DMS53 treated with DMSO at 0.1 percent for 48 hours (cell line): Measurements from ENCODE around the gene P2RX6.
"Not testable (repeated sequence)": the region's sequence is repeated elsewhere in the genome, so short reads cannot be mapped to it uniquely, and the experiment has no call there.

ENCODE experiments used
- DNase-seq: peaks from one replicate; lab custom pipeline; 2025; ENCODE audit not compliant: unreplicated experiment; lab: John Stamatoyannopoulos, UW

Gene P2RX6

DNA sequence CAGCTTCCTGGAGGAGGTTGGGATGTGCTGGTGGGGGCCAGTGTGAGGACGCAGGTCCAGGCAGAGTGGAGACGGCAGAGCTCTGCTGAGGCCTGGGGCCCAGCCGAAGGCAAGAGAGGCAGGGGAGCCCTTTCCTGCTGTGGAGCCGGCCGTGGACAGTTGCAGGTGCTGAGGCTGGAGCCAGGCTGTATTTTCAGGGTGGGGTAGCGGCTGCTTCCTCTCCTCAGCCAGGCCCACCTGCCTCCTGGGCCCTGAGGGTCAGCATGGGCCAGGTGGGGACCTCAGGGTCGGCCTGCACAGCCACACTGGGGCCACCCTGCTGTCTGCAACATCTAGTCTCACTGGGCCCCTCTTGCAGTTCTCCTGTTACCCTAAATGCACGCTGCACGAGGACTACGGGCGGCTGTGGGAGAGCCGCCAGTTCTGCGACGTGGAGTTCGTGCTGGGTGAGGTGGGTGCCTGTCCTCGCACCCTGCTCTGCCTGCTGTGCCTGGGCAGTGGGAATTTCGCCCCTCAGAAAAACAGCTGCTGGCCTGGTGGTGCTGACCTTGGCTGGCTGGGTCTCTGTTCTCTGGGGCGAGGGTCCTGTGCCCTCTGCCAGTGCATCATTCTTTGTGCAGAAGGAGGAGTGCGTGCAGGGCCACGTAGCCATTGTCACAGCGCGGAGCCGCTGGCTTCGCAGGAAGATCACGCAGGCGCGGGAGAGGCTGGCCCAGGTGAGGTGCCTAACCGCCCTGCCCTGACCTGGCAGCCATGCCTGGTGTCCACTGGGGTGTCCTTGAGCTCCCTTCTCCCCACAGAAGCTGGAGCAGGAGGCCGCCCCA lies 21.4 kb upstream of the P2RX6 start:
- no peak for DNase-seq

DNA sequence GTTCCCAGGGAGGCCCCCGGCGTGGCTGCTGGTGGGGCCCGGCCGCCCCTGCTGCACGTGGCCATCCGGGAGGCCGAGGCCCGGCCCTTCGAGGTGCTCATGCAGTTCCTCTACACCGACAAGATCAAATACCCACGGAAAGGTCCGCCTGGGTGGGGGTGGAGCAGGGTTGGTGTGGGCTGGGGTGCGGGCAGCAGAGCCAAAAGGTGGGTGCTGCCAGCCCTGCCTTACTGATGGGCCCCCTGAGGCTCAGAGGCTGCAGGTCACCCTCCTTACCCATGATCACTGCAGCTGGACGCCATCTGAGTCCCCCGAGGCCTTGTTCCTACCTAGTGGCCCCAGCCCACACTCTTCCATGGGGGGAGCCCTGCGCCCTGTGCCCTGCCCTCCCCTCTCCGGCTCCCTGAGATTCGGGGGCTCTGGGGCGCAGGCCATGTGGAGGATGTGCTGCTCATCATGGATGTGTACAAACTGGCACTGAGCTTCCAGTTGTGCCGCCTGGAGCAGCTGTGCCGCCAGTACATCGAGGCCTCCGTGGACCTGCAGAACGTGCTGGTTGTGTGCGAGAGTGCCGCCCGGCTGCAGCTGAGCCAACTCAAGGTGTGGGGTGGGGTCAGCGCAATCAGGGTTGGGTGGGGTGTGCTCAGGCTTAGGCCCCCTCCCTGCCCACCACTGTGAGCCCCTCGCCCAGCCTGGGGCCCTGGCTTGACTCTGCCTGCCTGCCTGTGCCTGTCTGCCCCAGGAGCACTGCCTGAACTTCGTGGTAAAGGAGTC lies 20.6 kb upstream of the P2RX6 start:
- DNase-seq: no peak

DNA sequence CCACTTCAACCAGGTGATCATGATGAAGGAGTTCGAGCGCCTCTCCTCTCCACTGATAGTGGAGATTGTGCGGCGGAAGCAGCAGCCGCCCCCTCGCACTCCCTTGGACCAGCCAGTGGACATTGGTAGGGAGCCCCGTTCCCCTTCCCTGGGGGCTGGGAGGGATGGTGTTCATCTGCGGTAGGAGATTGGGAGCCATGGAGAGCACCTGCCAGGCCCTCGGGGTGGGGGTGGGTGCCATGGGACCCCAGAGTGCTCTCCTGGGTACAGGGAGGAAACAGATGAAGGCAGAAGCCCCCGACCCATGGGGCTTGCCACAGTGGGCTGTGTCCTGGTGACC lies 20.1 kb upstream of the P2RX6 start:
- no peak for DNase-seq

DNA sequence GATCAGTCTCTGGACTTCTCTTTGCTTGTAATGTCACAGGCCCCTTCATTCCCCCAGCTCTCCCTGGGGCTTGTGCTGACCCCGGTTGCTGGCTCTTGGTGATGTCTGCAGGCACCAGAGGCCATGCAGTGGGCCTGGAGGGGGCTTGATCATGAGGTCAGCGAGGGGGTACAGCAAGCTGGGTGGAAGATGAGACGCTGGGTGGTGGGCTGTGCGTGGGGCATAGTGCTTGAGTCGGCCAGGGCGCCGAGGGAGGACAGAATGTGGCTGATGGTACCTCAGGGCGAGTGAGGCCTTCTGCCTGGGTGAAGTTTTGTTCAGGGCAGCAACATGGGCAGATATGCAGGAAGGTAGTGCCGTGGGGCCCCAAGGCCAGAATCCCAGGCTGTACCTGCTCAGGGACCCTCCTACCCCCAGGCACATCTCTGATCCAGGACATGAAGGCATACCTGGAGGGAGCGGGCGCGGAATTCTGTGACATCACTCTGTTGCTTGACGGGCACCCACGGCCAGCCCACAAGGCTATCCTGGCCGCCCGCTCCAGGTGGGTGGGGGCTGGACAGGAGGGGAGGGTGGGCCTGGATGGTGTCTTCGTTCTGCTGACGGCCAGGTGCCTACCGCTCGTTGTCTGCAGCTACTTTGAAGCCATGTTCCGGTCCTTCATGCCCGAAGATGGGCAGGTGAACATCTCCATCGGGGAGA lies 19.5 kb upstream of the P2RX6 start:
- DNase-seq: no peak

DNA sequence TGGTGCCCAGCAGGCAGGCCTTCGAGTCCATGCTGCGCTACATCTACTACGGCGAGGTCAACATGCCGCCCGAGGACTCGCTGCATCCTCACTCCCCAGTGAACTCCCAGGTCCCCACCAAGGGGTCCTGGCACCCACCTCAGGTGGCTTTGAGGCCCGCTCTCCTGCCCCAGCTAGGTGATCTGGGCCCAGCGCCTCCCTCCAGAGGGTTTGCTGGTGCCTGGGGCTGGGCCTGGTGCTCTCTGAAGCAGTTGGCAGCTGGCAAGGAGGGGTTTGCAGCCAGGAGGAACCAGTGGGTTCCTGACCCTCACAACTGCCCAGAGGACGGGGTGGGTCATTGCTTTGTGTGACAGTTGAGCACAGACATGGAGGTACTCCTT lies 18.9 kb upstream of the P2RX6 start:
- no peak for DNase-seq

DNA sequence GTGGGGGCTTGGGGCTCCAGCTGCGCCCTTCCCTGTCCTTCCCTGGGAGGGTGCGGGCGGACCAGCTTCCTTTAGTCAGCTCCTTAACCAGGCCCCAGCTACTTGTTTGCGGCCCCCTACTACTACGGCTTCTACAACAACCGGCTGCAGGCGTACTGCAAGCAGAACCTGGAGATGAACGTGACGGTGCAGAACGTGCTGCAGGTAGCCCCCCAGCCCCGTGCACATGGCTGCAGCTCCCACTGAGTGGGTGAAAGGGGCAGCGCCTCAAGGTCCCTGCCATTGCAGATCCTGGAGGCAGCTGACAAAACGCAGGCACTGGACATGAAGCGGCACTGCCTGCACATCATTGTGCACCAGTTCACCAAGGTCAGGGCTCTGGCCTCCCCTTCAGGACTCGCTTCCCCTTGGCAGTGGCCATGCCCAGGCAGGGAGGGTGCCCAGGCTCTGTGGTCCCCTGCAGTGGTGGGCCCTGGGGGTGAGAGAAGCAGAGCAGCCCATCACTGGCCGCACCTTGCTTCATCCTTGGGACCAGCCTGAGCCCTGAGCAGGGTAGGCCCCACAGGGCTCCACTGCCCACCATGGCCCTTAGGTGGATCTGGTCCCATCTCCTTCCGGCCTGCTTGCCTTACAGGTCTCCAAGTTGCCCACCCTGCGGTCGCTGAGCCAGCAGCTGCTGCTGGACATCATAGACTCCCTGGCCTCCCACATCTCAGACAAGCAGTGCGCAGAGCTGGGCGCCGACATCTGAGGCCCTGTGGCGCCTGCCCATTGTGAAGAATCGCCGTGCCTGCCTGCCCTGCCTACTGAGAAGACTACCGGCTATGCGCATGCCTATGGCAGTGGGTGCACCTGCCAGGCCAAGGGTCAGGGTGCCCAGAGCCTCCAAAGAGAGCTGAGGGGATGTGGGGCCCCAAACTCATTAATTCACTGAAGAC lies 18.1 kb upstream of the P2RX6 start:
- DNase-seq: no peak

DNA sequence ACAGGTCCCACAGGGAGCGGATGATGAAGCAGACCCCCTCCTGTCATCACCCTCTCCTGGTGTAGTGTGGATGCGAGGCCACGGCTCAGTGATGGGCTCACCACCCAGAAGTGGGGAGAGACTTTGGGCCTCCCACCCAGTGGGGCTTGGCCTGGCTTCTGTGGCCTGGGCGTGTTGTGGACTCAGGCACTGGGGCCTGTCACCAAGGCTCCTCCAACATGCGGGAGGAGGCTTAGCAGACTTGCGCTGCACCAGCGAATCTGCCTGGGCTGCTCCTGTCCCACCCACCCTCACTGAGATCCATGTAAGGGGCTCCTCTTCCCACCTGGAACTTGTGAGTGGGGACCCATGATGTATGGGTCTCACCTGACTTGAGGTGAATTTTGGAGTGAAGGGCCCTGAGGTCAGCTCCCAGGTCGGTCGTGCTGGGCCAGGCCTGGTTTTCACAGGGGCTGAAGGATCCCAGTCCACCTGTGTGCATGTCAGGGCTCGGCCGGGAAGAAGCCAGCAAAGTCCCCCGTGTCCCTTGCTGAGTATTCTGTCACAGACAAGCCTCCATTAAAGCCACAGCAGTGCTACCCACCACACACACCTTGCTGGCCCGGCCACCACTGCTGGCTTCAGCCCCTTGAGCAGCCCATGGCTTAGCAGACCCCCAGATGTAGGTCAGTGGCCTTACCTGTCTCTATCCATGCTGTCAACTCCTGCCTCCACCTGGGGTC lies 17.3 kb upstream of the P2RX6 start:
- DNase-seq: no peak

DNA sequence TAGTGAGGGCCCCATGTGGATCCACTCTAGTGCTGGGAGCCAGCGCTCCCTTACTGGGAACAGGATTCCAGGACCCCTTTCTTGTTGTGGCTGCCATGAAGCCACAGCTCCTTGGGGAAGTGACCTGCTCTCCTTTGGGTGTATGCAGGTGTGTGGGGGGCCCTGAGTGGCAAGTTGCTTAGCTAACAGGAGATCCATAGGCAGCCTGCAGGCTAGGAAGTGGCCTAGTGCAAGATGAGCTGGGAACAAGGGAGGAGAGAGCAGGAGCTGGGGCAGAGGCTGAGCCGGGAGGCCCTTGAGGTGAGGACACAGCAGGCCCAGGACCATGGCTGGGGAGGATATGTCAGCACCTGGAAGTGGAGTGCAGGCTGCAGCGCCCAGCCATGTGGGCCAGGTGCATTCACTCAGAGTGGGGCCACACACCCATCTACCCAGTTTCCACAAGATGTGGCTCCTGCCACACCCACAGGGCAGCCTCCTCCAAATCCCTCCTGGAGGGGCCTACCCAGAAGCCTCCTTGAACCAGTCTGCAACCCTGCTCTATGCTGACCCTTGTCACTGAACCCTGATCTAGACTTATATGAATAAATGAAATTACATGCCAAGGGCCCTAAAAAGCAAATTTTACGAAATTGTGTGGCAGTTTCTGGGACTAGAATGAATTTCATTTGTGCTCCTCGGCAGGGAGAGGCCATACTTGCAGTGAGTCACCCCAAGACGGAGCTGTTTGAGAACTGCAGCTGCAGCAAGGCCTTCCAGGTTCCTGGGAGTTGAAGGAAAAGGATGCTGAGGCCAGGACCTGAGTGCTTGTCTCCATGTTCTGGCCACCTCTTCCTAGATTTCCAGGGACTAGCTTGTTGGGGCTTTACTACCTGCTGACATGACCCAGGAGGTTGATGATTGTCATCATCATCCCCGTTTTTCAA lies 16.3 kb upstream of the P2RX6 start:
- no peak for DNase-seq

DNA sequence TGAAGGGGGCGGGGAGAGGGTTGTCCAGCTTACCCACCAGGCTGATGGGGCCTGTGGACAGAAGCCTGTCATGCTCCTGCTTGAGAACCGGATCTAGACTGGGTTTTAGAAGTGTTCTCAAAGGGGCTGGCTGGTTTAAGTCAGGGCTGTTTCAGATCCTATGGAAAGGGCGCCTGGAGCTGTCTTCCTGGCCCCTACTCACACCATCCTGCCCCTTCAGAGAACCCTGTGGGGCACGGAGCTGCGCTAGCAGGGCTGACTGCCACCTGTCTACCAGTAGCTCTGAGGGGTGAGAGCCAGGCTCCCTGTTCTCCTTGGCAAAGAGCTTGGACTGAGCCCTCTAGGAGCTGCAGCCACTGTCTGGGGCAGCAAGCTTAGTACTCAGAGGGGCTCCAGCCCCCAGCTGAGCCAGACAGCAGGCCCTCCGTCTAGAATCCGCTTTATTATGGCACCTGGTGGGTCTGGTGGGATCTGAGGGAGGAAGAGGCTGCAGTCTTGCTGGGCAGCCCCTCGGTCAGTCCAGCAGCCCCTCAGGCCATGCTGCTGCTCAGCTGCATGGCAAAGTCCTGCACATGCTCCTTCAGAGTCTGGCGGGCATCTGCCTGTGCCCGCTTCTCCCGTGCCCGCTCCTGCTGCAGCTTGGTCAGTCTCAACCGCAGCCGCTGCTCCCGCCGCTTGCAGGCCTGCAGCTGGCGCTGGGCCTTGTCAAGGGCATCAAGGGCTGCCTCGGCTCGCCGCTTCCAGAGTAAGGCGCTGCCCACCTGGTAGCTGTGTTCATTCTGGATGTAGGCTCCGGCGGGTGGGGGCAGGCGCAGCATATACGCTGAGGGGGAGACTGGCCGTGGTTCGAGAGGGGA lies 15.4 kb upstream of the P2RX6 start:
- no peak for DNase-seq

DNA sequence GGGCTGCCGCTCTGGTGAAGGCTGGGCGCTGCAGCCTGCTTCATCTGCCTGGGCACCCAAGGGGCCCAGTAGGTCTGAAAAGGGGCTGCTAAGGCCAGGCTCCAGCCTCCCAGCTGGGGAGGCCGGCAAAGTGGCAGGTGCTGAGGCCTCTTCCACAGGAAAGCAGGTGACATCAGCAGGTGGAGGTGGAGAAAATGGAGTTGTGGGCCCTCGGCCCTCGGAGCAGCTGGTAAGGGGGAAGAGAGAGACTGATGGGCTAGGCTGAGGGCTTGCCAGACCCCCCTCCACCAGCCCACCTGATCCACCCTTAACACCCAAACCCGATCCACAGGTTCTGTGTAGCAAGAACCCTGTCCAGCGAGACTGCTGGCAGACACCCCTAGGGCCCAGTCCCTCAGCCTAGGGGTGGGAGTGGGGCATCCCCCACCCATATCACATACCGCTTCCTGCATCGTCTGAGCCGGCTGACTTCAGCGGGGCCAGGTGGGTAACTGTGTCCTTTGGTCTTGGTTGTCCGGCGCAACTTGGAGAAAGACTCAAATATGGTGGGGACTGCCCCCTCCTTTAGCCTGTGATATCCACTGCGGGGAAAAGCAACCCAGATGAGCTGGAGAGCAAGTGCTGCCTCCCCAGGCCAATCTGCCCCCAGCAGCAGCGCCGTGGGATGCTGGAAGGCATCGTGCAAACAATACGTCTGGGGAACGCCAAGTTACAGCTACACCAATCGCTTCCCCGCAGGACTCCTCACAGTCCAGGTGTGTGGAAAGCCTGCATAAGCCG lies 14.6 kb upstream of the P2RX6 start:
- no peak for DNase-seq

DNA sequence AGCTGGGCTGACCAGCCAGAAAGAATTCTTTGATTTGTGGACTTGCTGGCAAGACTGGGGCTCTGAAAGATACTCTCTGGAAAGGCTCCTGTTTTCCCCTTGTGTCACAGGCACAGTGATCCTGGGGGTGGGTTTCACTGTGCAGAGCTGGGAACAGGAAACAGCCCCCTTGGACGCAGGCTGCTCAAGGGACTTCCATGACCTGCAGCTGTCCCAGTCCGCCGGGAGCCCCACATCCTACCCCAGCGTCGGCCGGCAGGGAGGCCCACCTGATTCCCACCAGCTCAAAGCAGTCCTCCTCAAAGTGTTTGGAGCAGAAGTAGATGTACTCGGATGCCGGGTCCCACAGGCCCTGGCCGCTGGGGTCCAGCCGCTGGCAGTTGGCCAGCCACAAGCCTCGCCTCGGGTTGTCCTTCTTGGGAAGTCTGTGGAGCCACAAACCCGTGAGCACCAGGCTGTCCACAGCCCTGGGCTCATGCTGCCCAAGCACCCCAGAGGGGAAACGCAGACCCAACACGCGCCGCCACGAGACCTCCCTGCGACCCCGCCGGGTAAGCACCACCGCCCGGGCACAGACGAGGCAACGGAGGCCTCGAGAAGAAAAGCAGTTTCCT lies 13.9 kb upstream of the P2RX6 start:
- DNase-seq: no peak

DNA sequence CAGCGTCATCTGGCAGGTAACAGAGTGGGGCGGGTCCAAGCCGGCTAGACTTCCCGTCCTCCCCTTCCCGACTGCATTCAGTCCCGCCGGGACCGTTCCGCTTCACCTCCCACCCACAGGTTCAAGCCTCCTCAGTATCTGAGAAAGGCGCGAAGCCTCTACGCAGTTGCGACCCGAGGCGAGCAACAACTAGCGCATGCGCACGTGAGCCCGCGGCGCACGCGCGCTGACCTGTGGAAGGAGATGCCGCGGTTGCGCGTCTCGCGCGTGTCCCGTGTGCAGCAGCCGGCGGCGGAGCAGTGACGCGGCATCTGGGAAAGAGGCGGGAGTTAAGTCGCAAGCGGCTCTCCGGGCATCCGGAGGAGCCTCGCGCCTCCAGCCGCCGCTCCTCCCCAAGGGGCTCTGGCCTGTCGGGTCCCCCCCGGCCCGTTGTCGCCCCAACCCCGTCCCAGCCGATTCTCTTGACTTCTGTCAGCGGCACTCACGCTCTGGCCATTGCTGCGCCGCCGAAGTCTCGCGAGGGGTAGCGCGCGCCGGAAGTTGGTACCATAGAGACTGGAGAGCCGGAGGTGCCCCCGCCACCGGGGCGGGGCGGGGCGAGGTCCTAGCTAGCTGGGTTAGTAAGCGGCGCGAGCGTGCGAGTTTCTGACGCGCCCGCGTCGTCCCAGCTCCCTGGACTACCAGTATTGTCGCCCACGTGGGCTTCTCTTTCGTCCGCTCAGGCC lies 13.2 kb upstream of the P2RX6 start, which contains the start of gene THAP7:
THAP7 (minus strand) TSS at position 518 of the 725 bp plus-strand sequence; CDS start at position 311, 207 bp downstream.
- DNase-seq: peak; percentile 60

DNA sequence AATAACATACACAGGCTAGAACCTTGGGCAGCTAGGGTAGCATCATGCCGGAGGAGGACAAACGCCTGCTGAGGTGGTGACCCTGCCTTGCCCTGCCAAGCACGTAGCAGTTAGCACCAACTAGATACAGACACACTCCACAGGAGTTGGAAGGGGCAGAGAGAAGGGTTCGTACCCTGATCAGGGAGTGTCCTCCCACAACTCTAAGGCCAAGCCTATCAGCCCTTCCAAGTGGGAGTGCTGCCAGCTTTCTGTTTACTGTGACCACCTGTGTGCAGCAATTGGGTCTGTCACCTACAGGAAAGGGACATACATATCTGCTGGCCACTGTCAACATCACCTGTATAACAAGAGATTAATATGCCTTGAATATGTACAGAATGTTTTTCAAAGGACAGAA lies 11.2 kb upstream of the P2RX6 start:
- DNase-seq: no peak

DNA sequence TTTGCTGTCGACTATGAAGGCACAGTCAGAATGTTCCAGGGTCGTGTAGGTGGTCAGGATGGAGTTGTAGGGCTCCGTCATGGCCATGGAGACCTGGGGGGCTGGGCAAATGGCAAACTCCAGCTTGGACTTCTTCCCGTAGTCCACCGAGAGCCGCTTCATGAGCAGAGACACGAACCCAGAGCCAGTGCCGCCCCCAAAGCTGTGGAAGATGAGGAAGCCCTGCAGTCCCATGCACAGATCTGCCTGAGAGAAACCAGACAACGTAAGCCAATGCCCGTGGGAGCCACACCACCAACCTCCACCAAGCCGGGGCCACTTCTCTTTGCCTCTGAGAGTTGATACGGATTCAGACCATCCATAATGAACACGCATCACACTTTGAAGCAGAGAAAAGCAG lies 5.8 kb upstream of the P2RX6 start:
- DNase-seq: not testable (repeated sequence)

DNA sequence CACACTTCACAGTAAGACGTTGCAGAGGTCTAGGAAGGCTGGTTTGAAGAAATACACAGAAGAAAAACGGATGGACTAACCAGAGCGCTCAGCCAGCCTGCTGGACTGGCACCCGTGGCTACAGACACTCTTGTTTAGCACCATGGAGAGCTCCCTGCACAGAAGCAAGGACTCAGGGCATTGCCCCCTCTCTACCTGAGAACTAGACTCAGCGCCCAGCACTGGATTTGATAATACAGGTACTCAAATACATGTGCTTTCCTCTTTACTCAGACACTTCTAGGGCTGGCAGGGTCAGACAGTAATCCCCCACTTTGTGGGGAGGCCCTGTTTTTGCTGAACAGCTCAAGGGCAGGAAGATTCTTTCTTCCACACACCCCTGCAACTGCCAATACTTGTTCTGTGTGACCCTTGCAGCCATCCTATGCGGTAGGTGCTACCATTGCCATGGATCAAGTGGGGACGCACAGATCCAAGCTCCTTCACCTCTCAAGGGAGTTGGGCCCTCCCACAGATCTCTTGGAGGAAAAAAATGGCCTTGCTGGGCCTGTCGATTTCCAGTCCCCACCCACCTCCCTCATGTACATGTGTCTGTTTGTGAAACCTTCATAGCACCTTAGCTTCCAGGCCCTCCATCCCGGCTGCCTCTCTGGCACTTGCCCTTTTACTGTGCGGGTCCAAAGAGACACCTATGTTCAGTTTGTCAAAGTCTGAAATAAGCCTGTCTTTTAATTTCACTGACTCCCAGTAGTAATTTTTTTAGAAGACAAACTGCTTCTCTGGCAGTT lies 5.1 kb upstream of the P2RX6 start:
- DNase-seq: no peak
